ENCODE data around the gene HERC2.

- TF ChIP-seq POLR2A (IDR thresholded peaks at IDR 0.05), result no peak
- no peak for TF ChIP-seq CTCF (IDR thresholded peaks at IDR 0.05)
Measured at GRCh38 chr15:28084547-28084946, 237.4 kb downstream of the HERC2 start.
